HEK293 (cell line): ENCODE results near the gene P4HA2.

Experiments
- ATF2 ChIP-seq: fragments of 450-650 bp; formaldehyde crosslinking; IDR thresholded peaks from 2 replicates; pipeline ENCODE4 v1.5.1; 2016; ENCODE audit warnings: missing biosample characterization, missing genetic modification characterization, low read depth
- CTCF ChIP-seq: fragments of 450-650 bp; formaldehyde crosslinking; IDR thresholded peaks from 2 replicates; pipeline ENCODE4 v1.5.1; 2016; ENCODE audit warnings: missing biosample characterization, missing genetic modification characterization
- KLF16 ChIP-seq: fragments of 450-650 bp; formaldehyde crosslinking; IDR thresholded peaks from 2 replicates; pipeline ENCODE4 v1.5.1; 2017; ENCODE audit warnings: missing biosample characterization, missing genetic modification characterization
- RBAK ChIP-seq: fragments of 450-650 bp; formaldehyde crosslinking; IDR thresholded peaks from 2 replicates; pipeline ENCODE4 v1.5.1; 2016; ENCODE audit warnings: missing biosample characterization, missing genetic modification characterization
- SP2 ChIP-seq: fragments of 450-650 bp; formaldehyde crosslinking; IDR thresholded peaks from 2 replicates; pipeline ENCODE4 v1.5.1; 2016; ENCODE audit warnings: missing biosample characterization, missing genetic modification characterization
- ZBTB11 ChIP-seq: fragments of 450-650 bp; formaldehyde crosslinking; conservative IDR thresholded peaks from 2 replicates; pipeline ENCODE4 v1.5.1; 2016; ENCODE audit warnings: low read depth, missing biosample characterization, missing genetic modification characterization
- ZBTB17 ChIP-seq: fragments of 450-650 bp; formaldehyde crosslinking; IDR thresholded peaks from 2 replicates; pipeline ENCODE4 v1.5.1; 2016; ENCODE audit warnings: missing biosample characterization, missing genetic modification characterization
- ZBTB8A ChIP-seq: fragments of 450-650 bp; formaldehyde crosslinking; IDR thresholded peaks from 2 replicates; pipeline ENCODE4 v1.5.1; 2016; ENCODE audit warnings: missing biosample characterization, missing genetic modification characterization
- ZNF114 ChIP-seq: fragments of 450-650 bp; formaldehyde crosslinking; IDR thresholded peaks from 2 replicates; pipeline ENCODE4 v1.5.0; 2017; ENCODE audit warnings: missing biosample characterization, missing genetic modification characterization
- ZNF146 ChIP-seq: fragments of 450-650 bp; formaldehyde crosslinking; IDR thresholded peaks from 2 replicates; pipeline ENCODE4 v1.5.1; 2016; ENCODE audit warnings: missing biosample characterization, missing genetic modification characterization
- ZNF18 ChIP-seq: fragments of 450-650 bp; formaldehyde crosslinking; IDR thresholded peaks from 2 replicates; pipeline ENCODE4 v1.5.1; 2016; ENCODE audit warnings: missing biosample characterization, missing genetic modification characterization
- ZNF184 ChIP-seq: fragments of 450-650 bp; IDR thresholded peaks from 2 replicates; pipeline ENCODE4 v1.5.1; 2018; ENCODE audit warnings: missing biosample characterization, mild to moderate bottlenecking, missing genetic modification characterization
- ZNF514 ChIP-seq: fragments of 450-650 bp; formaldehyde crosslinking; IDR thresholded peaks from 2 replicates; pipeline ENCODE4 v1.5.1; 2016; ENCODE audit warnings: missing biosample characterization, missing genetic modification characterization

GRCh38 chr5:132243366-132243977 is 15.8 kb upstream of the P4HA2 start:
- no peak for TF ChIP-seq CTCF (tag by site-specific recombination)
- TF ChIP-seq ZNF514 (tag by site-specific recombination), result no peak
- no peak for TF ChIP-seq RBAK
- TF ChIP-seq ZNF114 (tag by site-specific recombination), result no peak
- no peak for TF ChIP-seq ZBTB17 (tag by site-specific recombination)
- no peak for TF ChIP-seq ZBTB8A (tag by site-specific recombination)
- no peak for TF ChIP-seq ATF2 (tag by site-specific recombination)
- TF ChIP-seq ZNF18 (tag by site-specific recombination), result no peak
- no peak for TF ChIP-seq ZNF184
- no peak for TF ChIP-seq SP2 (tag by site-specific recombination)
- TF ChIP-seq KLF16 (tag by site-specific recombination), result no peak
- no peak for TF ChIP-seq ZNF146
- no peak for TF ChIP-seq ZBTB11 (tag by site-specific recombination)
